Left ventricle myocardium inferior (tissue), 1 donor: ENCODE measurements around the gene TBC1D20. TPM values are rescaled to one million over a fixed set of nuclear protein-coding genes. Genes with fewer than 3 reads are reported as not detected.

Source experiments
- DNase-seq: peaks from one replicate; pipeline ENCODE4 v3.0.0-alpha.2; 2020
- H3K27ac ChIP-seq: fragments of 200-600 bp; replicated peaks from 2 replicates; pipeline ENCODE4 v1.8.0; 2021
- H3K27me3 ChIP-seq: fragments of 200-600 bp; 2 replicates; pipeline ENCODE4 v1.8.0; 2021; ENCODE audit warnings: low read depth
- H3K36me3 ChIP-seq: fragments of 200-600 bp; 2 replicates; pipeline ENCODE4 v1.8.0; 2021
- H3K4me1 ChIP-seq: fragments of 200-600 bp; 2 replicates; pipeline ENCODE4 v1.8.0; 2021
- H3K4me3 ChIP-seq: fragments of 200-600 bp; 2 replicates; pipeline ENCODE4 v1.8.0; 2021; ENCODE audit warnings: mild to moderate bottlenecking, moderate library complexity
- H3K9me3 ChIP-seq: fragments of 200-600 bp; replicated peaks from 2 replicates; pipeline ENCODE4 v1.8.0; 2021
- intact Hi-C: fragments of 100-400 bp; cut with micrococcal nuclease; formaldehyde crosslinking; loops from one replicate; pipeline ENCODE4 v1.11.0; 2022
- total RNA-seq: library from RNA; stranded (reverse); fragmentation: NEBNext Ultra II Directional; extraction: Animal tissue kit (Norgen Biotek cat#: 25700); gene quantifications from one replicate; pipeline ENCODE4 v1.2.1, GENCODE V29; 2021
- TF ChIP-seq, protein P1 (sequence below): fragments of 200-600 bp; IDR thresholded peaks from 2 replicates; pipeline ENCODE4 v1.8.0; 2021; ENCODE audit warnings: antibody characterized with exemption, mild to moderate bottlenecking, borderline replicate concordance
- donor health status: DM: no; HTN: yes; CAD: no; lungs with severe emphysema.

The TBC1D20 gene
- total RNA-seq, 1 donor from 2014 or later = 23.0 TPM

DNA sequence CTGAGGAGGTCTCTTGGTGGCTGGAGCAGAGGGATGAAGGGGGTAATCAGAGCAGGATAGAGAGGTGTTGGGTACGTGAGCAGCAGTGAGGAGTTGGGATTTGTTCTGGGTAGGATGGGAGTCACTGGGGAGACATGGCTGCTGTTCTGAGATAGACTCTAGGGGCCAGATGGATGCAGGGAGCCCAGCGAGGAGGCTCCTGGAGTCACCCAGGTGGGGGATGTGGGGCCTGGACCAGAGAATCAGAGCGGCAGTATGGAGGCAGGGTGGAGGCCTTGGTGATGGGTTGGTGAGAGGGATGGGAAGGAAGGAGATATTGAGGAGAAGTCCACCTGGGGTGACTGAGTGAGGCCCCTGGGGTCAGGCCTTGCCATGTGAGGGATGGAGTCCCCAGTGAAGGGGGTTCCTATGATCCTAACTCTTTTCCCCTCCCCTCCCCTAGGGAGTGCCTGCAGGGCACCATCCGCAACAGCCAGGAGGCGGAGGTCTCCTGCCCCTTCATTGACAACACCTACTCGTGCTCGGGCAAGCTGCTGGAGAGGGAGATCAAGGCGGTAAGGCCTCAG is 40.6 kb downstream of the TBC1D20 start:
- H3K36me3 ChIP-seq = peaks cover 75% of the 10 kb centered on the region
- DNase-seq = no peak
- no peak overlapping the region for H3K4me3 ChIP-seq
- intact Hi-C loops = no loop called here
- no peak overlapping the region for H3K27ac ChIP-seq
- H3K4me1 ChIP-seq = peaks cover 3% of the 10 kb centered on the region
- no peaks in the 10 kb centered on the region for H3K27me3 ChIP-seq
- TF ChIP-seq, protein P1, sequence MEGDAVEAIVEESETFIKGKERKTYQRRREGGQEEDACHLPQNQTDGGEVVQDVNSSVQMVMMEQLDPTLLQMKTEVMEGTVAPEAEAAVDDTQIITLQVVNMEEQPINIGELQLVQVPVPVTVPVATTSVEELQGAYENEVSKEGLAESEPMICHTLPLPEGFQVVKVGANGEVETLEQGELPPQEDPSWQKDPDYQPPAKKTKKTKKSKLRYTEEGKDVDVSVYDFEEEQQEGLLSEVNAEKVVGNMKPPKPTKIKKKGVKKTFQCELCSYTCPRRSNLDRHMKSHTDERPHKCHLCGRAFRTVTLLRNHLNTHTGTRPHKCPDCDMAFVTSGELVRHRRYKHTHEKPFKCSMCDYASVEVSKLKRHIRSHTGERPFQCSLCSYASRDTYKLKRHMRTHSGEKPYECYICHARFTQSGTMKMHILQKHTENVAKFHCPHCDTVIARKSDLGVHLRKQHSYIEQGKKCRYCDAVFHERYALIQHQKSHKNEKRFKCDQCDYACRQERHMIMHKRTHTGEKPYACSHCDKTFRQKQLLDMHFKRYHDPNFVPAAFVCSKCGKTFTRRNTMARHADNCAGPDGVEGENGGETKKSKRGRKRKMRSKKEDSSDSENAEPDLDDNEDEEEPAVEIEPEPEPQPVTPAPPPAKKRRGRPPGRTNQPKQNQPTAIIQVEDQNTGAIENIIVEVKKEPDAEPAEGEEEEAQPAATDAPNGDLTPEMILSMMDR = no peak
- no peaks in the 10 kb centered on the region for H3K9me3 ChIP-seq

DNA sequence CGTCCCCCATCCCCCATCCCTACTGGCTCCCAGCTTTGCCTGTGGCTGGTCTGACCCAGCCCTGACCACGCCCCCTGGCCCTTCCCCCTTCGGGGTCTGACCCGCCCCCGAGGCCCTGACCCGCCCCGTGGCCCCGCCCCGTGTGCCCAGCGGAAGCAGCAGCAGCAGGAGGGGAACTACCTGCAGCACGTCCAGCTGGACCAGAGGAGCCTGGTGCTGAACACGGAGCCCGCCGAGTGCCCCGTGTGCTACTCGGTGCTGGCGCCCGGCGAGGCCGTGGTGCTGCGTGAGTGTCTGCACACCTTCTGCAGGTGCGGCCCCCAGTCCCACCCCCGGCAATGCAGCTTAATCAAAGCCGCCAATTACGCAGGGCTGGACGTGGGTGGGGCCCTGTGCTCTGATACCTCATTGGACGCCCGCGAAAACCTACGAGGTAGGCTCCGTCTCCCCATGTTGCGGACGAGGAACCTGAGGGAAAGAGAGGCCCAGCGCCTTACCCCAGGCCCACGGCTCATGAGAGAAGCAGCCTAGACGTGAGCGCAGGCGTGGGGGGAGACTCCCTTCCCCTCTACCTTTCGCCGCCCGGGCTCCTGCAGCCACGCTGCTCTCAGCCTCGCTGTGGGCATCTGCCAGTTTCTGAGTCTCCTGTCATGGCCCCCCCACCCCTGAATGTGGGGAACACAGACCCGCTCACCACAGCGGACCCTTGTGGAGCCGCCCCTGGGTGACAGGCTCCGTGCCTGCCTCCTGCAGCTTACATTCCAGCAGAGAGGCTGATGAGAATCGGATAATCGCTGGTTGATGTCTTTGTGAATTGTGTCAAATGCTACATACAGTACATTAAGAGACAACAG is 41.4 kb downstream of the TBC1D20 start:
- intact Hi-C loops = no loop called here
- Histone ChIP-seq H3K27me3 (no peaks in the 10 kb centered on the region), H3K4me3 (no peak overlapping the region), H3K27ac (no peak overlapping the region), H3K36me3 (peaks cover 74% of the 10 kb centered on the region), H3K9me3 (no peaks in the 10 kb centered on the region), H3K4me1 (peaks cover 3% of the 10 kb centered on the region)
- no peak for DNase-seq
- TF ChIP-seq, protein P1 = no peak

DNA sequence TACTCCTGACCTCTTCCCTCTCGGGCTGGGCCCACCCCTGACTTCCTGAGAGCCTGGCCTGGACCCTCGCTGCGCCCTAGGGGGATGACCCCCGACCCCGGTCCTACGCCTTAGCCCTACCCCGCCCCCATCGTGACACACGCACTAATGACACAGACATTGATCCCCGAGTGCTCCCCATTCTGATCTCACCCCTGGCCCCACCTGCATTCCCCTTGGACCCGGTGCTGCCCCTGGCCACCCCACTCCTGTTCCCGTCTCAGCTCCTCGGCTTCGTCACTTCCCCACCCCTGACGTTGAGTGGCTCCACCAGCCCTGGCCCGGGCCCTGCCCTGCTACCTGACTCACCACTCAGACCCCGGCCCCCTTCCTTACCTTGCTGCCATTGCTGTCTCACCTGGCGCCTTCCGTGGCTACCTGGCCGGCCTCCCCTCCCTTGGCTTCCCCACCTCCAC is 42.1 kb downstream of the TBC1D20 start:
- peaks cover 3% of the 10 kb centered on the region for H3K4me1 ChIP-seq
- peaks cover 79% of the 10 kb centered on the region for H3K36me3 ChIP-seq
- no peak for DNase-seq
- intact Hi-C loops = no loop called here
- H3K27ac ChIP-seq = no peak overlapping the region
- H3K4me3 ChIP-seq = no peak overlapping the region
- H3K9me3 ChIP-seq = no peaks in the 10 kb centered on the region
- TF ChIP-seq, protein P1 = no peak
- no peaks in the 10 kb centered on the region for H3K27me3 ChIP-seq

DNA sequence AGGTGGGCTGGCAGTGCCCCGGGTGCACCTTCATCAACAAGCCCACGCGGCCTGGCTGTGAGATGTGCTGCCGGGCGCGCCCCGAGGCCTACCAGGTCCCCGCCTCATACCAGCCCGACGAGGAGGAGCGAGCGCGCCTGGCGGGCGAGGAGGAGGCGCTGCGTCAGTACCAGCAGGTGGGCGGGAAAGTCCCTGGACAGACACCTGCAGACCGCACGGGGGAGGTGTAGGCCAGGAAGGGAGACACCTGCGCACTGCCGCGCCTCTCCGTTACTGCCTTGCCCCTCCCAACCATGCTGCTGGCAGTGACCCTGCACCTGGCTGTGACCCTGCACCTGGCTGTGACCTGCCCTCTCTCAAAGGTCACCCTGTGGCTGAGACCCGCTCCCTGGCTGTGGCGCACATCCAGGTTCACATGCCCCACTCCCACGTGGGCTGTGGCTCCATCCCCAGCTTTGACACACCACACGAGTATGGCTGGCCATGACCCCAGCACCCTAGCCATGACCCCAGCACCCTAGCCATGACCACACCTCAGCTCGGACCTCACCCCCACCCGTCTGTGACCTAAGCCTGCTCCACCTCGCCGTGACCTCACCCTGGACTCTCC is 42.7 kb downstream of the TBC1D20 start:
- DNase-seq = no peak
- TF ChIP-seq, protein P1 = no peak
- peaks cover 78% of the 10 kb centered on the region for H3K36me3 ChIP-seq
- H3K4me1 ChIP-seq = peaks cover 3% of the 10 kb centered on the region
- no peak overlapping the region for H3K27ac ChIP-seq
- H3K9me3 ChIP-seq = no peaks in the 10 kb centered on the region
- no peak overlapping the region for H3K4me3 ChIP-seq
- H3K27me3 ChIP-seq = no peaks in the 10 kb centered on the region
- intact Hi-C loops = no loop called here

DNA sequence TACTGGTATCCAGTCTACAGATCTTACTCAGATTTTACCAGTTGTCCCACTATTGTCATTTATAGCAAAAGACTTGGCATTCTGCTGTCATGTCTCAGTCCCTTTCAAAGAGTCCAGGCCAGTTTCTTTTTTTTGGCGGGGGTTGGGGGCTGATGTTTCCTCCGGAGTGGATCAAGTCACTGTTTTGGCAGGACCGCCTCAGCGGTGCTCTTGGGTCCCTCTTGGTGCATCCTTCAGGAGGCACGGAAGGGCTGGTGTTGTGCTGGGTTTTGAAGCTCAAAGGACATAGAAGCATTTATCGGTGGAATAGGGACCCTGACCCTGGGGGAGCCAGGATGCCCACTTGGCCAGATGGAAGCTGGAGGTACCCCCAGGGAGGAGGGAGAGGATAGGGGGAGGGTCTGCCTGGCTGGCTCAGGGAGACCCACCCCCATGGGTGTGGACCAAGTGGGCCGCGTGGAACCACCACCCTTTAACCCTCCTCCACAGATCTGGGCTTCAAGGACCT is 43.4 kb downstream of the TBC1D20 start:
- H3K27me3 ChIP-seq = no peaks in the 10 kb centered on the region
- intact Hi-C loops = no loop called here
- H3K27ac ChIP-seq = no peak overlapping the region
- H3K4me3 ChIP-seq = no peak overlapping the region
- TF ChIP-seq, protein P1 = no peak
- no peak for DNase-seq
- no peaks in the 10 kb centered on the region for H3K9me3 ChIP-seq
- H3K36me3 ChIP-seq = peaks cover 71% of the 10 kb centered on the region
- peaks cover 3% of the 10 kb centered on the region for H3K4me1 ChIP-seq
